Measurements from ENCODE around the gene FBH1. TPM values are rescaled to one million over a fixed set of nuclear protein-coding genes. Genes with fewer than 3 reads are reported as not detected.
A peak's percentile ranks its signal among the peaks of the same experiment; 100 is the strongest.

The FBH1 gene
- total and polyA plus RNA-seq, 4 experiments from 2014 or later: 71.1 to 97.5 (median 83.6) TPM

DNA sequence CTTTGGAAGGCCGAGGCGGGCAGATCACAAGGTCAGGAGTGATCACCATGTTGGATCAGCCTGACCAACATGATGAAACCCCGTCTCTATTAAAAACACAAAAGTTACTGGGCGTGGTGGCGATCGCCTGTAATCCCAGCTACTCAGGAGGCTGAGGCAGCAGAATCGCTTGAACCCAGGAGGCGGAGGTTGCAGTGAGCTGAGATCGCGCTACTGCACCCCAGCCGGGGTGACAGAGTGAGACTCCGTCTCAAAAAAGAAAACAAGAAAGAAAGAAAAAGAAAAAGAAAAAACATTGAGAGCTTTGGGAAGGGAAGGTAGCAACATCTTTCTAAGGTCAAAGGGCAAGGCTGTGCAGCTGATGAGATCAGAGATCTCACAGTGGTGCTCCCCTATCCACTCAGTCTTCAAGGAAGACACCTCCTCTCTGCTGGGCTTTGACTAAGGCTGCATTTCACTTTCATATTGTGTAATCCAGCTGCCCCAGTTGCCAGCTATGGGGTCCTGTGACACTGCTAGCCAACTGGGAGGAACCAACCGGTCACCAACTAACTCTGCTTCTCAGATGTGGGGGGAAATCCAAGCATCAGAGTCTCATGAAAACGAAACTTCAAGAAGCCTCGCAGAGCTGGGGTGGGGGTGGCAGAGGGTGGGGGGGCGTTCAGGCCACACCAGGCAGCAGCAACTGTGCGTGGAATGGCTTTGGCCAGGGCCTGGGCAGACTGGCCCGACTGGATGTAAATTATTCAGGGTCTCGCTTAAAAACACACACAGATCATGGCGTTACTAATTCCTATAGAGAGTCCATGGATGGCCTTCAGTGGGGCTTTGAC lies 85.8 kb downstream of the FBH1 start:
- H3K4me1 Mint-ChIP-seq: peaks cover 31 to 56% (median 44%) of the 10 kb centered on the region in 4 donors

DNA sequence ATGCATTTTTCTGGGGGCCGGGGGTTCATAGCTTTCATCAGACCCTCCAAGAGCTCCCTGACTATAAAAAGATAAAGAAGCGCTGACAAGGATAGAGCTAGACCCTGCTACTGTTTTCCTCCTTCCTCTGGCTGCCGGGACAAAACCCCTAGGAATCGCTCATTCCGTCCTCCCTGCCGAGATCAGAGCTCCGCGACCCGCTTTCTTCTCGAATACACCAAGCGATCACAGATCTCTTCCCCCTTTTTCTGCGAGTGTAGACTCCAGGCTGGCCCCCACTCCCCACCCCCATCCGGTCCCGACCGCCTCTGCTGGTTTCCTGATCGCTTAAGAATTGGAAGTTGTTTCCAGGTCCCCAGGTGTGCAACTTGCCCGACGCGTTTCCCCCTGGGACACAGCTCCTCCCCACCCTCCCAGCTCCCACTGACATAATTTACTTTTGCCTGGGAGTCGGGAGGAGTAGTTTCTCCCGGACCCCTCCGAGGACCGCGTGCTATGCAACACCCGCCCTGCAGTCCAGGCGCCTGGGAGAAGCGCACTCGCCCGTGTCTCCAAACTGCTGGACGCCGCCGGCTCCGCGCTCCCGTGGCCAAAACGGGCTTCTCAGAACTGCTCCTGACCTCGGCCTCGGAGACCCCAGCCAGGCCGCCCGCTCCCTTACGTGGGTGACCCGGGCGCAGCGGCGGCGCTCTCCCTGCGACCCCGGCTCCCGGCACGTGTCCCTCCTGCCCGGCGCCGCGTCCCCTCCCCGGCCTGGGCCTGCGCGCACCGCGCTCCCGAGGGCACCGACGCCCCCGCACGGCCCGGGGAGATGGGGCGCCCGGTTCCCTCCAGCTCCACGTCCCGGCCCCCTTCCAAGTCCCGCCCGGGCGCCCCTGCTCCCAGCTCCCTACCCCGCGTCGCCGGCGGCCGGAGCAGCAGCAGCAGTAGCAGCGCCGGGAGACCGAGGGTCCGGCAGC lies 86.7 kb downstream of the FBH1 start:
- H3K4me3 Mint-ChIP-seq: peak overlapping the region; percentile 95 to 99 (median 98)
- ChIA-PET CTCF (ENCODE audit: partially characterized antibody) (interaction anchor here (0.7 to 2.9 kb wide), 5 partner anchors 37 to 425 kb away, joined by 3 to 14 read pairs (median 4); partner anchors contain the start of gene PFKFB3), POLR2A (ENCODE audit: partially characterized antibody) (interaction anchor here (0.6 to 3.6 kb wide), 16 partner anchors 17 to 602 kb away, joined by 3 to 34 read pairs (median 4); partner anchors contain the start of genes ANKRD16, FBH1 and GDI2)
- intact Hi-C loops (cut with micrococcal nuclease): loop anchor here (1.0 to 10.0 kb wide), 5 partner anchors 74 to 292 kb away; partner anchors contain the start of genes ANKRD16, GDI2 and TASOR2
- Histone ChIP-seq H3K27ac (ENCODE audit: low read depth, low read length) (peak overlapping the region; percentile 84), H3K9me3 (ENCODE audit: control insufficient read depth in 1 of 2, low read length in 2 of 2) (no peaks in the 10 kb centered on the region), H3K27me3 (ENCODE audit: insufficient read depth, low read length) (no peaks in the 10 kb centered on the region), H3K36me3 (ENCODE audit: insufficient read depth, low read length) (no peaks in the 10 kb centered on the region), H3K4me3 (ENCODE audit: low read length in 2 of 2) (peak overlapping the region; percentile 79 to 96), H3K4me1 (ENCODE audit: insufficient read depth, low read length) (peaks cover 26% of the 10 kb centered on the region)
- H3K27me3 Mint-ChIP-seq: no peaks in the 10 kb centered on the region
- DNase-seq: peak; percentile 16 to 68 (median 24)
- H3K4me1 Mint-ChIP-seq: peaks cover 22 to 47% (median 35%) of the 10 kb centered on the region in 4 donors
- H3K27ac Mint-ChIP-seq: peak overlapping the region; percentile 93 to 98 (median 96)
- H3K36me3 Mint-ChIP-seq: peaks cover 0 to 8% of the 10 kb centered on the region in 2 donors
- no peaks in the 10 kb centered on the region for H3K9me3 Mint-ChIP-seq

More for the DNA sequence above, 85.8 kb downstream of the FBH1 start:
- Mint-ChIP-seq H3K27ac (peak overlapping the region; percentile 93 to 98 (median 97)), H3K27me3 (no peaks in the 10 kb centered on the region), H3K4me3 (peak overlapping the region; percentile 95 to 99 (median 98)), H3K36me3 (peaks cover 0 to 8% of the 10 kb centered on the region in 2 donors), H3K9me3 (no peaks in the 10 kb centered on the region)
- H3K27me3 ChIP-seq (ENCODE audit: insufficient read depth, low read length): no peaks in the 10 kb centered on the region
- CTCF ChIA-PET (ENCODE audit: partially characterized antibody): interaction anchor here (1.4 to 2.9 kb wide), 3 partner anchors 38 to 227 kb away, joined by 4 to 14 read pairs (median 4); partner anchors contain the start of gene PFKFB3
- H3K4me1 ChIP-seq (ENCODE audit: insufficient read depth, low read length): peaks cover 35% of the 10 kb centered on the region
- H3K27ac ChIP-seq (ENCODE audit: low read depth, low read length): peak overlapping the region; percentile 84
- no peaks in the 10 kb centered on the region for H3K36me3 ChIP-seq (ENCODE audit: insufficient read depth, low read length)
- intact Hi-C loops (cut with micrococcal nuclease): loop anchor here (2.0 to 10.0 kb wide), 4 partner anchors 75 to 291 kb away; partner anchors contain the start of genes ANKRD16, GDI2 and TASOR2
- POLR2A ChIA-PET (ENCODE audit: partially characterized antibody): interaction anchor here (0.6 to 3.6 kb wide), 12 partner anchors 22 to 602 kb away, joined by 3 to 34 read pairs (median 4); partner anchors contain the start of genes ANKRD16, FBH1 and GDI2
- DNase-seq: peak; percentile 57 to 89 (median 64)
- H3K9me3 ChIP-seq (ENCODE audit: control insufficient read depth in 1 of 2, low read length in 2 of 2): no peaks in the 10 kb centered on the region
- peak overlapping the region; percentile 79 to 96 for H3K4me3 ChIP-seq (ENCODE audit: low read length in 2 of 2)

DNA sequence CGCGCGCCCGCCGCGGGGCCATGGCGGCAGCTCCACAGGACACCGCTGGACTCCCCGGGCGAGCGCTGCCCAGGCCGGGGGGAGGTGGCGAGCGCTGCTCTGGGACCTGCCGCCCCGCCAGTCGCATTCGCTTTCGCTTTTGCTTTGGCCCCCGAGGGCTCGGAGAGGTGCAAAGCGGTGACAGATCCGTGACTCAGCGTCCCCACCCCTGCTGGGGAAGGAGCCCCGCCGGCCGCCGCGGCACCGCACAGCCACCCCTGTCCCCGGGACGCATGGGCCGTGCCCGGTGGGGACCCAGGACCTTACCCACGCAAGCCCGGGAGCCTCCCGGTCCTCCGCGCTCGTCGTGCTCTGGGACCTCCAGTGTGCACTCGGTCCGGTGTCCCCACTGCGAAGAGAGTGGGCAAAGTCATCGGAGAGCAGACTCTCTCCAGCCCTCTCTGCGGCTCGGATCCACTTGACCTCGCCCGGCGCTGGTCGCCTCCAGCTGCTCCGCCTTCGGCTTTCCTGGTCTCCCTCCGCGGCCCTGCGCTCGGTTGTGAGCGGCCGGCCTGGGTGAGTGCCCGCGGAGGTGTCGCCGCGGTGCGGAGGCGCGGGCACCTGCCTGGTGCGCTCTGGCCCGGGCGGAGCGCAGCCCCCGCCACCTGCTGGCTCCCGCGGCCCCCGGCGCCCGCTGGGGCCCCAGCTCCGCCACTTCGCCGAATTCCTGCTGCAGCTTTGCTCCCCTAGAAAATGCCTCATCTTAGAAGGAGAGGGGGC lies 87.6 kb downstream of the FBH1 start, which contains the start of gene IL15RA:
IL15RA (minus strand) TSS at position 73 of the 759 bp plus-strand sequence; CDS start at position 22, 51 bp downstream.
- Histone ChIP-seq H3K9me3 (ENCODE audit: control insufficient read depth in 1 of 2, low read length in 2 of 2) (no peaks in the 10 kb centered on the region), H3K27ac (ENCODE audit: low read depth, low read length) (peak within 1 kb of the TSS; percentile 84), H3K36me3 (ENCODE audit: insufficient read depth, low read length) (no peaks in the 10 kb centered on the region), H3K27me3 (ENCODE audit: insufficient read depth, low read length) (no peaks in the 10 kb centered on the region), H3K4me3 (ENCODE audit: low read length in 2 of 2) (peak within 1 kb of the TSS; percentile 79 to 96), H3K4me1 (ENCODE audit: insufficient read depth, low read length) (peaks cover 23% of the 10 kb centered on the region)
- Mint-ChIP-seq H3K36me3 (peaks cover 0 to 8% of the 10 kb centered on the region in 2 donors), H3K4me3 (peak within 1 kb of the TSS; percentile 95 to 99 (median 98)), H3K27me3 (no peaks in the 10 kb centered on the region), H3K4me1 (peaks cover 17 to 42% (median 29%) of the 10 kb centered on the region in 4 donors), H3K27ac (peak within 1 kb of the TSS; percentile 93 to 98 (median 96)), H3K9me3 (no peaks in the 10 kb centered on the region)
- ChIA-PET CTCF (ENCODE audit: partially characterized antibody) (interaction anchor here (0.7 to 2.9 kb wide), 5 partner anchors 37 to 424 kb away, joined by 3 to 14 read pairs (median 4); no protein-coding TSS in a partner anchor), POLR2A (ENCODE audit: partially characterized antibody) (interaction anchor here (1.0 to 3.6 kb wide), 10 partner anchors 17 to 109 kb away, joined by 3 to 34 read pairs (median 6); partner anchors contain the start of genes ANKRD16 and FBH1)
- intact Hi-C loops (cut with micrococcal nuclease): loop anchor here (1.0 to 10.0 kb wide), 5 partner anchors 73 to 293 kb away; partner anchors contain the start of genes ANKRD16, GDI2 and TASOR2
- peak; percentile 76 to 92 (median 81) for DNase-seq

DNA sequence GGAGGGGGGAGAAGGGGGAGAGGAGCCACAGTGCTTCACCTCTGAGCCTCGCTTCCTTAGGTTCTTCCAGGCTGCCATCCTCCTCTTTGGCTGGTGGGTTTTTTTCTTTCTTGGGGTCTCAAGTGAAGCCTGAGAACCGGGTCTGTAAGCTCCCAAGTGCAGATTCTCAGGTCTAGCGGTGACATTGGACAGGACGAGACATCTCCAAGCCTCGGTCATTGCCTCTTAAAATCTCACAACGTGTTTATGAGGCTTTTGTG lies 88.1 kb downstream of the FBH1 start:
- ChIA-PET CTCF (ENCODE audit: partially characterized antibody) (interaction anchor here (0.6 to 2.9 kb wide), 3 partner anchors 63 to 109 kb away, joined by 3 to 14 read pairs (median 3); no protein-coding TSS in a partner anchor), POLR2A (ENCODE audit: partially characterized antibody) (interaction anchor here (1.2 to 3.6 kb wide), 6 partner anchors 36 to 108 kb away, joined by 4 to 34 read pairs (median 10); partner anchors contain the start of genes ANKRD16 and FBH1)
- no peak for DNase-seq
- H3K4me3 Mint-ChIP-seq: peak overlapping the region; percentile 90 to 96 (median 94)
- Histone ChIP-seq H3K4me1 (ENCODE audit: insufficient read depth, low read length) (peaks cover 23% of the 10 kb centered on the region), H3K4me3 (ENCODE audit: low read length in 2 of 2) (peak overlapping the region; percentile 78 to 96), H3K27ac (ENCODE audit: low read depth, low read length) (peak overlapping the region; percentile 84), H3K9me3 (ENCODE audit: control insufficient read depth in 1 of 2, low read length in 2 of 2) (no peaks in the 10 kb centered on the region), H3K27me3 (ENCODE audit: insufficient read depth, low read length) (no peaks in the 10 kb centered on the region), H3K36me3 (ENCODE audit: insufficient read depth, low read length) (no peaks in the 10 kb centered on the region)
- H3K36me3 Mint-ChIP-seq: peaks cover 0 to 8% of the 10 kb centered on the region in 2 donors
- H3K27ac Mint-ChIP-seq: peak overlapping the region; percentile 91 to 97 (median 92)
- intact Hi-C loops (cut with micrococcal nuclease): loop anchor here (5.0 to 10.0 kb wide), 2 partner anchors 166 to 293 kb away; partner anchors contain the start of genes GDI2 and TASOR2
- H3K9me3 Mint-ChIP-seq: no peaks in the 10 kb centered on the region
- H3K4me1 Mint-ChIP-seq: peaks cover 14 to 37% (median 25%) of the 10 kb centered on the region in 4 donors
- H3K27me3 Mint-ChIP-seq: no peaks in the 10 kb centered on the region

DNA sequence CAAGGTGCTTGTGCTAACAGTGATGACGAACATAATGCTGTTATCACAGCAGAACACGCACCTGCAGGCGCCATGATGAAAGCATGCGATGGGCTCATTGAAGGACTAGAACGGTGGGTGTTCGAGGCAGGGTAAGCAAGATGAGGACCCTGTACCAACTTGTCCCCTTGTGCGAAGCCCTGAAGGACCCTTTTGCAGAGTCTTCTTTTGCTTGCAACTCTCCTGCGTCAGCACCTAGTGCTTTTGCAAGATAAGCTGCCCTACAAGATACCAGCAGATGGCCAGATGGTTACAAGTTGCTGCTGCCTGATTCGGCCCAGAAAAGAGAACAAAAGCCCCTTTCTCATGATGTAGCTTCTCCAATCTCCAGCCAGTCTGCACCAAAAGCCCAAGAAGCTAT lies 91.5 kb downstream of the FBH1 start:
- H3K9me3 Mint-ChIP-seq: no peaks in the 10 kb centered on the region
- intact Hi-C loops (cut with micrococcal nuclease): no loop called here
- H3K27ac Mint-ChIP-seq: peak overlapping the region in 1 of 7 donors; percentile 2
- no peak overlapping the region for H3K27ac ChIP-seq (ENCODE audit: low read depth, low read length)
- no peak overlapping the region for H3K4me3 ChIP-seq (ENCODE audit: low read length in 2 of 2)
- no peak for DNase-seq
- no peaks in the 10 kb centered on the region for H3K9me3 ChIP-seq (ENCODE audit: control insufficient read depth in 1 of 2, low read length in 2 of 2)
- H3K27me3 ChIP-seq (ENCODE audit: insufficient read depth, low read length): no peaks in the 10 kb centered on the region
- no peak overlapping the region for H3K4me3 Mint-ChIP-seq
- no peaks in the 10 kb centered on the region for H3K36me3 ChIP-seq (ENCODE audit: insufficient read depth, low read length)
- H3K4me1 ChIP-seq (ENCODE audit: insufficient read depth, low read length): peaks cover 4% of the 10 kb centered on the region
- H3K36me3 Mint-ChIP-seq: peaks cover 0 to 3% of the 10 kb centered on the region in 2 donors
- H3K4me1 Mint-ChIP-seq: peaks cover 3 to 9% (median 5%) of the 10 kb centered on the region in 4 donors
- peaks cover 0 to 2% of the 10 kb centered on the region in 2 donors for H3K27me3 Mint-ChIP-seq
- CTCF ChIA-PET (ENCODE audit: partially characterized antibody): interaction anchor here (0.7 kb wide), 1 partner anchor 108 kb away, joined by 5 read pairs; no protein-coding TSS in a partner anchor
- POLR2A ChIA-PET (ENCODE audit: partially characterized antibody): no interaction called here

DNA sequence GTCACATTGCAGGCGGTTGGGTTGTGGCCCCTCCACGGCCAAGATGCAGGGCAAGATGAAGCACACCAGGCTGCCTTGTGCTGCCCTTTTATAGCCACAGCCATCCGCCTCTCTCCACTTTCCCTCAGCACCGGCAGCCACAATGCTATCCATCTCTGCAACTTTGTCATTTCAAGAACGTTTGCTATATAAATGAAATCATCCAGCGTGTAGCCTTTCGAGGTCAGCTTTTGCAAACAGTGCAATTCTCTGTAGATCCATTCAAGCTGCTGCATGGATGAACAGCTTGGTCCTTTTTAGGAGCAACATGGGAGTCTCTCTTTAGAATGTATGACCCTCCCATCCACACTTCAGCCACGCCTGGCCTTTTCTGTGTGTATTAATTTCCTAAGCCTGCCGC lies 93.7 kb downstream of the FBH1 start:
- Mint-ChIP-seq H3K27ac (no peak overlapping the region), H3K4me3 (no peak overlapping the region), H3K9me3 (no peaks in the 10 kb centered on the region), H3K4me1 (peaks cover 6 to 15% (median 11%) of the 10 kb centered on the region in 4 donors), H3K27me3 (peaks cover 0 to 2% of the 10 kb centered on the region in 2 donors), H3K36me3 (no peaks in the 10 kb centered on the region)
- Histone ChIP-seq H3K4me3 (ENCODE audit: low read length in 2 of 2) (no peak overlapping the region), H3K27me3 (ENCODE audit: insufficient read depth, low read length) (no peaks in the 10 kb centered on the region), H3K36me3 (ENCODE audit: insufficient read depth, low read length) (no peaks in the 10 kb centered on the region), H3K9me3 (ENCODE audit: control insufficient read depth in 1 of 2, low read length in 2 of 2) (no peaks in the 10 kb centered on the region), H3K4me1 (ENCODE audit: insufficient read depth, low read length) (peaks cover 5% of the 10 kb centered on the region), H3K27ac (ENCODE audit: low read depth, low read length) (no peak overlapping the region)
- CTCF ChIA-PET (ENCODE audit: partially characterized antibody): no interaction called here
- no peak for DNase-seq
- POLR2A ChIA-PET (ENCODE audit: partially characterized antibody): no interaction called here
- intact Hi-C loops (cut with micrococcal nuclease): no loop called here

All from CD4-positive, alpha-beta memory T cell (primary cell).